HG03064 (cell line): ENCODE results near the gene TXNDC2.
"Not testable (repeated sequence)": the region's sequence is repeated elsewhere in the genome, so short reads cannot be mapped to it uniquely, and the experiment has no call there.

Source experiments
- ATAC-seq: cut with Tn5 transposase; IDR thresholded peaks from one replicate; pipeline ENCODE4 v1.9.1; 2021; ENCODE audit warnings: low read depth; ENCODE audit not compliant: unreplicated experiment

The TXNDC2 gene

DNA sequence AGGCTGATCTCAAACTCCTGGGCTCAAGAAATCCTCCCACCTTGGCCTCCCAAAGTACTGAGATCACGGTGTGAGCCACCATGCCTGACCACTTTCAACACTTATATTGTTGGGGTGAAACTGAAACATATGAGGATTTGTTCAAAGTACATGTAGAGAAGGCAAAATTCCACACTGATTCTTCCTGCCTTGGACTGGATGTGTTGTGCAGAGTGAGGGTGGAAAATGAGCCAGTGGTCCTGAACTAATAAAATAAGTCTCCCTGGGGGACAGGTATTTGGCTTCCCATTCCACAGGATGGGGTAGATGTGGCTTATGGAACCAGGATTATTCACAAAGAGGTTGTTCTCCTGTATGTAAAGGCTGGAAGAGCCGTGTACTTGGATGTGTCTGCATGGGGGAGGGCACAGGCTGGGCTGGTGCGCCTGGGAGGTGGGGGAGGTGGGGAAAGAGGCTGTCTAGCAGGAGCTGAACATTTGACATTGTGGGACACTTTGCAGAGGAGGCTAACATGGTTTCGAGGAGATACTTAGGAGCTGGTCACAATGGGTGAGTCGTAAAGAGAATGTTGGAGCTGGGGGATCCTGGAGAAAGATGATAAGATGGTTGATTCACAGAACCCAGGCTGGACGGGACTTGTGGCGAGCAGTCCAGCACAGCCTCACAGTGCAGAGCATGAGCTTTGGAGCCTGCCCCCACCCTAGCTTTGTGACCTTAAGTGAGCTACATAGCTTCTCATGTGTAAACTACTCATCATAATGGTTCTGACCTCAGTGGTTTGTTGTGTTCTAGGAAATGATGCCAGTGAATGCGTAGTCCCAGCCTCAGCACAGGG is at the start of gene TXNDC2:
TSS of gene TXNDC2 (plus strand) at position 804 of the 835 bp plus-strand sequence. CDS start 708 bp downstream, outside the sequence.
- ATAC-seq = no peak

DNA sequence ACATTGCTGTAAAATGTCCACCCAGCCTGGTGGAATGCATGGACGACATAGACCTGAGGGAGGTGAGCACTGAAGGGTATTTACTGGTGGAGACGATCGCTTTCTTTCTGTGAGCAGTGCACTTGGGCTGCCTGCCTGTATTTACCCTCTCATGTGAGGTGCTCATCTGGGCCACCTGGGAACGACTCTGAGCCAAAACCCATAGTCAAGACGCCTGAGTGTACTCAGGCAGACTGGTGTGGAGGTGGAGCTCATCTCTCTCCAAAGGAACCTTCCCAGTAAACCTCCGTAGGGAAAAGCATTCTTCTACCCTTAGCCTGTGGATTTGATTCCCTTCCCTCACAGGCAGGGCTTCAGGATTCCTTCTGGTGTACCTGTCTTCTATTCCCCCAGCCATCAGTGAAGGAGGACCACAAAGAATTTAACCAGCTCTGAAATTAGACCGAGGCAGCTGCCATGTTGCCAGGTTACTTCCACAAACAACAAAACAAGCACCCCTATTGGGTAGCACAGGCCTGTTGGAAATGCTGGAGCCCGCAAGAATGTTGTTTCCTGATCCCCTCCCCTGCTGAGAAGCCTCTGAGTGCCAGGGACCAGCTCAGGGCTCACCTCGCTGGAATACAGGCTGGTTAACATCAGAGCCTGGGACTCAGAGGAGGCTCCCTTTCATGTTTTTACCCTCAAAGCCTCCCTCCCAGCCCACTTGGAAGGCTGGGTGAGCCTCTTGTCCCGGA is 47.5 kb upstream of the TXNDC2 start:
- no peak for ATAC-seq

DNA sequence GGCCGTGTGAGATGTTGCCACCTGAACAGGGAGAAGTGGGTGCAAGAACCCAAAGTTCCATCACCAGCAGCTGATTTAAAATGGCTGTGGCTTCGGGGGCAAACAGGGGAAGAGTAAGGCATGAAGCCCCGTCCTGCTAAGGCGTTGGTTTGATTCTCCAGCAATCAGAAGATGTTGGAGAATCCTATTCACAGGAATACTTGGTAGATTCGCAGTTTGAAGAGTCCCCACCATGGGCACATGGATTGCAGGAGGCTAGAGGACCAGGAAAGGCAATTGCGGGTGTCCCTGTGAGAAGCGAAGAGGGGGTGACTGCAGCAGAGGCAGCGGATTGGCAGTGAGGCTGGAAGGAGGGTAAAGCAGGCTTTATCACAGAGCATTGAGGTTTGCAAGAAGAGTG is 46.6 kb upstream of the TXNDC2 start:
- no peak for ATAC-seq

DNA sequence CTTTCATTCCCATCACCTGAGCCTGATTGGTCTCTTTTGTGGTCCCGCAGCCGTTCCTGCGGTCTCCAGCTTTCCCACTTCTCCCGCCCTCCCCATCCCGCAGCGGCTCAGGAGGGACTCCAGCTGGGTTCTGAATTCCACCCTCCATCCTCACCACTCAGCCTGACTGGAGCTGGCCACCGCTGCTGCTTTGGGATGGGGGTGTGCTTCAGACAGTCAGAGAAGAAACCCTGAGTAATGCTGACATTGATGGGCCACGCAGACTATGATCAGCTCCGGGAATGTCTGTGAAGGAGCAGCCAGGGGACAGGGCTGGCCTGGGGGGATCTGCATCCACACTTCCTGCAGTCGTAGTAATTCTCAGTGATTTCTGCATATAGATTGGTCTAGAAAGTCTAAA is 45.9 kb upstream of the TXNDC2 start:
- no peak for ATAC-seq

DNA sequence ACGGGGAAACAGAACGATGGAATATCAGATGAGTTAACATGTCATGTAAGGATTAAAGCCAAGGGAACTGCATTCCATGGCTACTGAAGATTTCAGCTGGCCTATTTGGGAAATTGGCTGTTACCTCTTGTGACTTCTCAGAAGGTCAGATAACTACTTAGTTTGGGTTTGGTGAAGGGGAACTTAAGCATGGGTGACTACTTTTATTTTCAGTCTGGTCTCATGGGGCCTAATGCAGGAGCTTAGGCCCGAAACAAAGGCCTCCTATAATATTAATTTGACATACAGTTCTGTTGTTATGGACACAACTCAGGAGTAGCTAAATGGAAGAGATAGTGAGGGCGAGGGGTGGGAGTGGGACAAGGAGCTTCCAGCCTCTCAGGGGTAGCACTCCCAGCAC is 44.0 kb upstream of the TXNDC2 start:
- ATAC-seq = no peak

DNA sequence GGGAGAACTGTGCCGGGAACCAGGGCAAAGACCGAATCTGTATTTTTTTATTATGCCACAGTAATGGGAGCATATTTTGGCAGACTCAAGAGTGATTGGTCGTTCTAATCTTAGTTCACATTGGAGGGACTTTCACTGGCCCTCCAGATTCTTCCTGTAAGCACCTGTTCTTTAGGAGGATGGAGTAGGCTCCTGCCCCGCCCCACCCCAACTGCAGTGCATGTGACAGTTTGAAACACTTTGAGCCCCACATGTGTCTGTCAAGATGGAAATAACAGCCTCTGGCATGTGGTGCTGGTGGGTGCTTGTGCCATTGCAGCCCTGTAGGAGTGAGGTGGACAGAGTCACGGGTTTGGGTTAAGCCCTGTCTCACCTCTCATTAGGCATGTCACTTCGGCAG is 43.3 kb upstream of the TXNDC2 start:
- ATAC-seq = no peak

DNA sequence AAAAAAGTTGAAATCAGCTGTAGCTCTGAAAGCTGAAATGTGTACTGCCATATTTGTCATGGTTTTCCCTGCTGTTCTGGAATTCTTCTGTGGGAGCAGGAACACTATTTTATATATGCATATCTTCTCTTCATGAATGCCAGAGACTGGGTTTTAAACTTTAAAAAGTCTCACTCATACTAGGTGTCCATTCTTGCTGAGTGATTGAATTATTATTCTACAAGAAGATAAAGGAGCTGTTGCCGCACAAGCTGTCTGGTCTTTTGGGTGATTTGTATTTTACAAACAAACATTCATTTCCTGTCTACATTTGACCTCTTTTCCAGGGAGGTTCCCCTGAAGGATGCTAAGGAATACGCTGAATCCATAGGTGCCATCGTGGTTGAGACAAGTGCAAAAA is 40.5 kb upstream of the TXNDC2 start:
- ATAC-seq = no peak

DNA sequence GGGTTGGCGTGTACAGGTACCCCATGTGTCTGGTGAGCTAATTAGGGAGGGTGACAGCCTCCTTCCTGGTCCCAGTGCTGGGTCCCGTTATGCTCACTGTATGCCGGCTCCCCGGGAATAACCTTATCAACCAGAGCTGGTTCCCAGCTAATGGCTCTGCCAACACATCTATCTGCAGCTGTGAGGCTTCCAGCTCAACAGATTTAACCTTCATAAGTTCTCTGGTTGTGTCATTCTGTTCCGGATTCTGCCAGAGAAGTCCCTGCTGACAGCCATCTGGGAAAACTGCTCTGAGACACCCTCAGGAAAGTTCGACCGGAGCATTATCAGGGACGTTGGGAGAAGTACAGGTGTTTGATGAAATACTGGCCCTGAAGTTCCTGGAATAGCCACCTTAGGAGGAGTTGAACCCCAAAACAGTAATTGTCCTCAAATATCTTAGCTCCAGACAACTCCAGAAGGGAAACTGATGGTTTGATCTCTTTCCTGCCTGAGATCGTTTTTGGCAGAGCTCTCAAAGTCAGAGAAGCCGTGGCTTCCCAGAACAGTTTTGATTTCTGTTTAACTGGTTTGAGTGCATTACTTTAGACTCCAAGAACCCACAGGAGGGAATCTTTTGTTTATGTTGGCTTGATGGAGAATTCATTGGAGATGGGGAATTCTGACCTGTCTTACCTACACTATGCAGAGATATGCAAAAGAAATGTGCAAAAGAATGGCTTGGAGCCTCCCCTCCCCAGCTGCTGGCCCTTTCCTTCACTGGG is 39.4 kb upstream of the TXNDC2 start:
- no peak for ATAC-seq

DNA sequence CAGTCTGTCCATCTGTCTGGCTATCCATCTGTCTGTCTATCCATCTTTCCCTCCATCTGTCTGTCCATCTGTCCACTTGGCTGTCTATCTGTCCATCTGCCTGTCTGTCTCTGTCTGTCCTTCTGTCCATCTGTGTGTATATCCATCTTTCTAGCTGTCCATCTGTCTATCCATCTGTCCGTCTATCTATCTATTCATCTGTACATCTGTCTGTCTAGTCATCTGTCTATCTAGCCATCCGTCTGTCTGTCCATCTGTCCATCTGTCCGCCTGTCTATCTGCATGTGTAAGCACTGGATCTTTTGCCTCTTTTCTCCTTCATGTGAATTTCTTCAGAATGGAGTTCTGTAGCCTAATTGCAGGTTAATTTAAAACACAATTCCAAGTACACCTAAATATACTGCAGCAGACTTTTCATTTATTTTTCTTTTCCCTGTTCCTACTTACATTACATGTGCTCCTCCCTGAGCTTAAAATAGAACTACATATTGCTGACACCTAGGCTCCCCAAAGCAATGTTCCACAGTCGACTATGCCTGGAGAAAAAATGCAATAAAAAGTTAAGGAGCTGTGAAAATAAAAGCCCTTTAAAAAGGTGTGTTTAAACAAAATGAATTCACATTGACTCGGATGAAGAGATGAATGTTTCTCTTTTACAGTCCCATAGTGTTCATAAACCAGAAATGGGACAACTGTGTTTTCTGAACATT is 37.4 kb upstream of the TXNDC2 start:
- ATAC-seq = no peak

DNA sequence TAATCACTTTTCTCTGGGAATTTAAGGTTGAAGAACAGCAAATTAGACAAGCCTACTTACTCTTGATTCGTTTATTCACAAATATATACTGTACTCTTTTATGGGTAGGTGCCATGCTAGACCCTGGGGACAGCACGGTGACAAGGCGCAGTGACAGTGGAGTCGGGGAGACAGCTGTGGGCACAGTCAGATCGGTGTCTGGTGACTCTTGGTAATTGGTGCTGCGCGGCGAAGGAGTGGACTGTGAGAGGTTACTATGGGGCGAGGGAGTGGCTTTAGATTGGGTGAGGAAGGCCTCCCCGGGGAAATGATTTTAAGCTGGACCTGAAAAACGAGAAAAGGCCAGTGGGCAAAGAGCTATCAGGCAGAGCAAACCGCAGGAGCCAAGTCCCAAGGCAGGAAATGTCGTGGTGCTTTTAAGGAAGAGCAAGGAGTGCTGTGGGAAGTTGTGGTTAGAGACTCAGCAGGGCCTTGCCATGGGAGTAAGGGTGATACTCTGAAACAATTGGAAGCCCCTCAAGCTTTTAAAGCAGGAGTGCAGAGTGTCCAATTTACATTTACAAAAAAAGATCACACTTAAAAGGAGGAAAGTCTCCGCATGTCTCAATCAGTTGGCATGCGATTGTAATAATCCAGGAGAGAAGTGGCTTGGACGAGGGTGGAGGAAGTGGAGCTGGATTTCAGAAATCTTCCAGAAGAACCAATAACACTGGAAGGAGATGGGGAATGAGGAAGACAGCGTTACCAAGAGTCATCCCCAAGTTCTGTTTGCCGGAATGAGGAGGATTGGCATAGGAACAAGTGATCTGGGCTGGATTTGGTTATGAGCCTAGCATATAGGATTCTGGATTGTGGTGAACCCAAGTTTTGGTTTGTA is 36.1 kb upstream of the TXNDC2 start:
- no peak for ATAC-seq

DNA sequence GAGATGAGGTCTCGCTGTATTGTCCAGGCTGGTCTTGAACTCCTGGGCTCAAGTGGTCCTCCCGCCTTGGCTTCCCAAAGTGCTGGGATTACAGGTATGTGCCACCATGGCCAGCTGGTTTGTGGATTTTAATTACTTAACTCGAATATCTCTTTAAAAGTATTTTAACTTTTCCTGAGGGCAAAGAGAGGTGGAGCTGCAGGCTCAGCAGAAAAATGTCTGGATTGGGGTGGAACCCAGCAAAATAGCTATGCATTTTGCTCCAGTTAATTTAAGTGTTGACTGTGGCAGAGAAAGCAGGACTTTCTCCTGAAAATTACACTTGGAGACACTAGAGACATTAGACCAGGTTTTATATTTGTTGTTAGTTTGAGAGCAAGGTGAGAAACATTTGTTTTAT is 35.5 kb upstream of the TXNDC2 start:
- no peak for ATAC-seq

DNA sequence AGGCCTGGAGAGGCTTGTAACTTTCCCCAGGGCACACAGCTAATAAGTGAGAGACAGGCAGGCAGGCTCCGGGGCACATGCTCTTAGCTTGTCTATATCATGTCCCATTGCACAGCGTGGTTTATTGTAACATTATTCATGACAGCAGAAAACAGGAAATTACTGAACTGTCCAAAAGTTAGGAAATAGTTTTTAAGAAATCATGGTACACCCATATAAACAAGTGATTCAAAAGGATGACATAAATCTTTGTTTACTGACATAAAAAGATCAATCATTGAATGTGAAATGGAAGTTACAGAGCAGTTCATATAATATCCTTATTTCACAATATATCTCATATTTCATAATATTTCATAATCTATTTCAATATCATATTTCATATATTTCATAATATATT is 34.3 kb upstream of the TXNDC2 start:
- ATAC-seq = no peak

DNA sequence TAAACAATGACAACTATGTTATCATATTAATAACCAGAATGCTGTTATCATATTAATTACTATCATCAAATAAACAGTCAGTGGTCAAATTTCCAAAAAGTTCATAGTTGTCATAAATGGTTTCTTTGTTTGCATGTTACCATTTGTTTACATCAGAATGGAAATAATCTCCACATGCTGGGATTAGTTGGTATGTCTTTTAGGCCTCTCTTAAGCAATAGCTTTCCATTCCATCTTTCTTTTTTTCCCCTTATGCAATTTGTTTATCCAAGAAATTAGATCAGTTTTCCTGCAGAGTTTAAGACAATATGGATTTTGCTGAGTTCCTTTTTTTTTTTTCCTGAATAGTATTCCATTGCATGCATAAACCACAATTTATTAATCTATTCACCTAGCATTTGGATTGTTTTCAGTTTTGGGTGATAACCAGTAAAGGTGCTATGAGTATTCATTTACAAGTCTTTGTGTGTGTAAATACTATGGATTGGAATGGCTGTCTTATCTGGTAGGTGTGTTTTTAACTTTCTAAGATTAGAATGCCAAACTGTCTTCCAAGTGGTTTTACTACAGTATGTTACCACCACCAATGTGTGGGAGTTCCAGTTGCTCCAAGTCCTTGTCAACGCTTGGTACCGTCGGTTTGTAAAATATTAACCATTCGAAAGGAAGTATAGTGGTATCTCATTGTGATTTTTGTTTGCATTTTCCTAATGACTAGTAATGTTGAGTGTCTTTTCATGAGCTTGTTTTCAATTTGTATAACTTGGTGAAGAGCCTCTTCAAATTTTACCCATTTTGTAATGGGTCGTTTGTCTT is 33.3 kb upstream of the TXNDC2 start:
- no peak for ATAC-seq

DNA sequence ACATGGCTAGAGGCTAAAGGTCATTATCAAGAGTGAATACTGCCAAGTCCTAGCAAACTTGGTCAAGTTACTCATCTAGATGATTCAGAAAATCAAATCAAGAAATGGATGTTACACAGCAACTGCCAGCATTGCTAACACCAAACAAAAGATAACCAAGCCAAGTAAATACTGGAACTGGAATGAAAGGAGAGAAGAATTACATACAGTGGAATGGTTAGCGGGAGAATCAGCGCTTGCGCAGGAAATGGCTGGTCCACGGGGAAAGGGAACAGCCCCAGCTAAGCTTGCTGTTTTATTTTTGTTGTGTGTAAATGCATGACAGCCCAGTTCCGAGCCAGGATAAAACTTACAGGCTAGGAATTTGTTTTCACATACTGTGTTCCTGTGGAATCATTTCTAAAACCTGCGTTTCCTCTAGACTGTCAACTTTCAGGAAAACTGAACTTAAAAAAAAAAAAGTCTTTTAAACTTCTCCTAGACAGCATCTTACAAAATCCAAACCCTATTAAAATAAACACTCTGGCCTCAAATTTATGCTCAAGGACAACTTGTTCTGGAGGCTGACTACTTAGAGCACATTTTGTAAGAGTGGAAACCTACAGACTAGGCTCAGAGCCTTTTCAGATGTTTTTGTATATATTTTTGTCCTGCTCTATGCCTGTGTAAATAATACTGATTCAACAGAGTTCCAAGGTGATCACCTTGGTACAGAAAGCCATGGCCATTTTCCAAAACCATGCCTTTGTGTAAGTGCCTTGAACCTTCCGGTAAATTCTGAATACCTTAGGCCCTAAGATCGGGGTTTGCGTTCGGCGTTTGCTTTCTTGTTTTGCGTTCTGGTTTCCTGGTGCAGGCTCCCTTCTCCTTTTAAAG is 30.7 kb upstream of the TXNDC2 start:
- ATAC-seq = no peak

DNA sequence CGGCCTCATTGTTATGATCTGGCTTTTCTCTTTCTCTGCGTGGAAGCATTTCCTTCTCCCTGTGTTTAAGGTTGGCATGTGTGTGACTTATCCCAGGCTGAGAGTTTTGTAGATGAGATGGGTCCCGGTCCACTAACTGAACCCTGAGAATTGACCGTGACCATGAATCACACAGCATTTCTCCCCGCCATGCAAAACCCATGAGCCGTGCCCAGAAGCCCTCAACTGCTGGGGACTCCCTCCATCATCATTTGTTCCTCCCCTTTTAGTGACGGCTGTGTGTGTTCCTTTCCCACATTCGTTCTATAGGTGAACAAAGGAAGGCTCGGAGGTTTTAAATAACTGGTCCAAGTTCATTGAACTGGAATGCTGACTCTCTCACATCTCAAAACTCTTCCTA is 30.1 kb upstream of the TXNDC2 start:
- no peak for ATAC-seq

DNA sequence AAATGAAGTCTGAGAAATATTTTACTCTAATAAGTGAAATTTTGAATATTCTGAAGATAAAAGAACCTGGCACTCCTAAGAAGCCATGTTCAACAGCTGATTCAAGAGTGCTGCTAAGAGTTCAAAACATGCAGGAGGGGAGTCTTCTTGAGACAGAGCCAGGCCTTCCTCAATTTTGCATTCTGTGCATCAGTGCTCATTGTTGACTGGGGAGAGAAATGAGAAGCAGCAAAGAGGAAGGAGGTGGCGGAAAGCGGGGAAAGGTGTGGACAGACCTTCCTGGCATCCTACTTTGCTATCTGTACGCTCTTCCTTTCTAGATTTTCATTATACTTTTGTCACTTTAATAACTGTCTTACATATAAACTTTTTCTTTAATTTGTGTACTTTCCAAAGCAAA is 29.7 kb upstream of the TXNDC2 start:
- no peak for ATAC-seq

DNA sequence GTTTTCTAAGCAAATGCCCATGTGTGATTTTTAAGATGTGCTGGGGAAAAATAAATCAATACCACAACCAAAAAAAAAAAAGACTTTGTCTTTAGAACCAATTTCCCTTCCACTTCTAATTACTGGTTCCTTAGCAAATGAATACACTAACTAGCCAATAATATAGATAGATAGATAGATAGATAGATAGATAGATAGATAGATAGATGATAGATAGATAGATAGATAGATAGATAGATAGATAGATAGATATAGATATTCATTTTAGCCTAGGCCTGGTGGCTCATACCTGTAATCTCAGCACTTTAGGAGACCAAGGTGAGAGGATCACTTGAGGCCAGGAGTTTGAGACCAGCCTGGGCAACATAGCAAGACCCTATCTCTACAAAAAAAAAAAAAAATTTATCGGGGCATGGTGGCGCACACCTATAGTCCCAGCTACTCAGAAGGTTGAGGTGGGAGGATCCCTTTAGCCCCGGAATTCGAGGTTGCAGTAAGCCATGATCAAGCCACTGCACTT is 28.2 kb upstream of the TXNDC2 start:
- ATAC-seq = not testable (repeated sequence)

DNA sequence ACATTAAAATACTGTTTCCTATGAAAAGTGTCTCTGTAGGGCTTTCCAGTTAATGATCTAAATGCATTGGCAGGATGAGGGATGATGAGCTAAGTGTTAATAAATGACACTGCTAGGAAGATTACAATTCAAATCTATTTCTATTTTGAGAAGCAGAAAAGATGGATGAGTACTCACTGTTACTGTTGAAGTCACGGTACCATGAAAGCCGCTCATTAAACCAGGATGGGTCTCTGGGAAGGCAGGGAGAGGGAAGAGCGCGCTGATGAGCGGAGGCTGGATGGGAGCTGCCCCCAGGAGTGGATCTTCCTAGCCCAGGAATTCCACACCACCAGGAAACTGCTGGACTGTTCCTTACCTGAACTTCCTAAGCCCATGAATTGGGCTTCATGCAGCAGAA is 27.1 kb upstream of the TXNDC2 start:
- ATAC-seq = no peak
